Panc1 (cell line): ENCODE results near the gene CDS2. TPM values are rescaled to one million over a fixed set of nuclear protein-coding genes. Genes with fewer than 3 reads are reported as not detected.

Experiments
- ATAC-seq: fragments of 200-7000 bp; cut with Tn5 transposase; 2 replicates; pipeline ENCODE4 v1.9.1; 2020; ENCODE audit warnings: mild to moderate bottlenecking, moderate library complexity
- BruUV-seq: library from RNA; stranded (reverse); fragments of 400-500 nt; replicated peaks from 2 replicates; lab custom pipeline; 2021; lab: Mats Ljungman, UMichigan
- CTCF ChIA-PET: fragments of 300-600 bp; sonication (Branson Sonifier 250); formaldehyde crosslinking; loops from one replicate; lab custom pipeline; 2022; ENCODE audit warnings: antibody characterized with exemption; lab: Charles Lee
- POLR2A ChIA-PET: fragments of 300-600 bp; sonication (Branson Sonifier 250); formaldehyde crosslinking; loops from one replicate; lab custom pipeline; 2022; ENCODE audit warnings: antibody characterized with exemption; lab: Charles Lee
- DNase-seq: peaks from one replicate; pipeline ENCODE4 v3.0.0-alpha.2; 2010; ENCODE audit warnings: low read depth, low spot score
- H3K27ac ChIP-seq: 2 replicates; pipeline ENCODE4 v1.5.1; 2011; ENCODE audit warnings: mild to moderate bottlenecking, low read length, inconsistent platforms
- H3K27me3 ChIP-seq: fragments of 200-500 bp; sonication (Bioruptor generic); 2 replicates; pipeline ENCODE4 v1.6.0; 2014; ENCODE audit warnings: low read length, inconsistent platforms; ENCODE audit not compliant: control insufficient read depth, insufficient read depth
- H3K36me3 ChIP-seq: fragments of 200-500 bp; sonication (Bioruptor generic); 2 replicates; pipeline ENCODE4 v1.5.1; 2014; ENCODE audit warnings: inconsistent platforms, mild to moderate bottlenecking, low read length, moderate library complexity; ENCODE audit not compliant: control insufficient read depth, insufficient read depth
- H3K4me1 ChIP-seq: 2 replicates; pipeline ENCODE4 v1.5.1; 2011; ENCODE audit warnings: inconsistent platforms, mild to moderate bottlenecking, low read length, moderate library complexity; ENCODE audit not compliant: control insufficient read depth, insufficient read depth
- H3K4me3 ChIP-seq, 2 experiments: 2 replicates each; pipeline ENCODE4 v1.5.1; 2011 to 2012; ENCODE audit warnings: low read depth in 2 of 2, low read length in 2 of 2, mild to moderate bottlenecking in 2 of 2, inconsistent platforms in 1 of 2, moderate library complexity in 1 of 2
- H3K9me3 ChIP-seq: fragments of 200-500 bp; sonication (Bioruptor generic); 2 replicates; pipeline ENCODE4 v1.5.1; 2014; ENCODE audit warnings: low read depth, mild to moderate bottlenecking, inconsistent platforms, low read length, moderate library complexity; ENCODE audit not compliant: control insufficient read depth, insufficient read depth
- POLR2AphosphoS5 ChIP-seq: IDR thresholded peaks from 2 replicates; pipeline ENCODE4 v1.6.1; 2012; ENCODE audit warnings: mild to moderate bottlenecking, low read depth, low read length, moderate library complexity
- SIN3A ChIP-seq: IDR thresholded peaks from 2 replicates; pipeline ENCODE4 v1.6.1; 2012; ENCODE audit warnings: low read depth, mild to moderate bottlenecking, low read length, moderate library complexity, borderline replicate concordance; ENCODE audit not compliant: insufficient read depth
- TCF7L2 ChIP-seq: IDR thresholded peaks from 2 replicates; pipeline ENCODE4 v1.6.1; 2011; ENCODE audit warnings: mild to moderate bottlenecking, low read depth, low read length, inconsistent platforms
- in situ Hi-C: cut with HindIII; loops from 2 replicates; pipeline ENCODE4 v1.10.0; 2016; ENCODE audit warnings: low sequenced_read_pairs, low pct_unique_long_range_greater_than_20kb
- intact Hi-C: fragments of 100-400 bp; cut with micrococcal nuclease; formaldehyde crosslinking; loops from one replicate; pipeline ENCODE4 v1.10.0; 2022; ENCODE audit not compliant: unreplicated experiment
- total RNA-seq: library from RNA; stranded (reverse); gene quantifications from one replicate; pipeline ENCODE4 v1.2.1, GENCODE V29; 2021; ENCODE audit not compliant: unreplicated experiment
- TF ChIP-seq, protein P1 (sequence below): fragments of 450-650 bp; IDR thresholded peaks from 2 replicates; pipeline ENCODE4 v1.5.1; 2017; ENCODE audit warnings: mild to moderate bottlenecking
- TF ChIP-seq, protein P2 (sequence below), 2 experiments: IDR thresholded peaks; 2 replicates each; pipeline ENCODE4 v1.6.1; 2011 to 2012; ENCODE audit warnings: low read depth in 2 of 2, control low read depth in 1 of 2, low read length in 1 of 2, mild to moderate bottlenecking in 1 of 2, moderate library complexity in 1 of 2; ENCODE audit not compliant: insufficient read depth in 1 of 2

Gene CDS2
- total RNA-seq, 1 experiment from 2014 or later = 54.0 TPM

DNA sequence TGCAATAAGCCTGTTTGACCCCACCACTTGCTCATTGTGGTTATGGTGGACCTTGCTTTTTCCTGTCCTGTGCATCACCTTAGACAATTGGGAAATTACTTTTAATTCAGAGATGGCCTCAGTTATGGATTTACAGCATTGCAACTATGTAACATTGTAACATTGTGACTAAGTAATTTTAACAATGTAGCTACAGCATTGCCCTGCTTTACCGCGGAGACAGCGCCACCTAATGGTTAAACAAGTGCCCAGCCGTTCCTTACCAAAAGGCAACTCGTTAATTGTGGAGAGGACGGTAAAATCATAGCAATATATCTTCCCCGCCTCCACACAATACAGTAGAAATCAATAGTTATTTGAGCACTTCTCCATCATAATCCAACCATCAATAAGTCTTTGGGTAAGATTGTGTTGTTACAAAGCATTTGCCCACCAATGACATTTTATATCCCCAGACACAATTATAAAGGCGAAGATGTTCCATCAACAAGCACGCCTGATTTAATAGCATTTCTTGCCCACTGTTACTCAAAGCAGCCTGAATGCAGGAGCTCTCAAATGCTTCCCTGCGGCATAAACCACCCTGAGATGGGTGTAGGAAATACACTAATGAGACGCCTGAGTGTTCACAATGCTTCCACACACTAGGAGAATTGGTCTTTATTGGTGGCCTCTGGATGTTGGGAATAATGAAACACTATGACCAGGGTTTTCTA lies 96.3 kb downstream of the CDS2 start:
- H3K9me3 ChIP-seq = no peaks in the 10 kb centered on the region
- ATAC-seq (peak; percentile 84), DNase-seq (peak; percentile 54)
- H3K4me3 ChIP-seq = 0 out of 4 replicates have a peak overlapping the region, but pooled peaks of 1 of the 2 experiments have one; percentile 11
- in situ Hi-C loops = no loop called here
- ChIA-PET CTCF (interaction anchor here (0.5 to 1.9 kb wide), 7 partner anchors 9 to 466 kb away, joined by 3 to 13 read pairs (median 6); partner anchors contain the start of gene CDS2), POLR2A (no interaction called here)
- intact Hi-C loops = no loop called here
- BruUV-seq = no TSS peak
- TF ChIP-seq, protein P1, sequence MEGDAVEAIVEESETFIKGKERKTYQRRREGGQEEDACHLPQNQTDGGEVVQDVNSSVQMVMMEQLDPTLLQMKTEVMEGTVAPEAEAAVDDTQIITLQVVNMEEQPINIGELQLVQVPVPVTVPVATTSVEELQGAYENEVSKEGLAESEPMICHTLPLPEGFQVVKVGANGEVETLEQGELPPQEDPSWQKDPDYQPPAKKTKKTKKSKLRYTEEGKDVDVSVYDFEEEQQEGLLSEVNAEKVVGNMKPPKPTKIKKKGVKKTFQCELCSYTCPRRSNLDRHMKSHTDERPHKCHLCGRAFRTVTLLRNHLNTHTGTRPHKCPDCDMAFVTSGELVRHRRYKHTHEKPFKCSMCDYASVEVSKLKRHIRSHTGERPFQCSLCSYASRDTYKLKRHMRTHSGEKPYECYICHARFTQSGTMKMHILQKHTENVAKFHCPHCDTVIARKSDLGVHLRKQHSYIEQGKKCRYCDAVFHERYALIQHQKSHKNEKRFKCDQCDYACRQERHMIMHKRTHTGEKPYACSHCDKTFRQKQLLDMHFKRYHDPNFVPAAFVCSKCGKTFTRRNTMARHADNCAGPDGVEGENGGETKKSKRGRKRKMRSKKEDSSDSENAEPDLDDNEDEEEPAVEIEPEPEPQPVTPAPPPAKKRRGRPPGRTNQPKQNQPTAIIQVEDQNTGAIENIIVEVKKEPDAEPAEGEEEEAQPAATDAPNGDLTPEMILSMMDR = peak; percentile 94
- no peak for TF ChIP-seq TCF7L2
- TF ChIP-seq POLR2AphosphoS5 = no peak
- H3K4me1 ChIP-seq = peaks cover 5% of the 10 kb centered on the region
- H3K27ac ChIP-seq = no peak overlapping the region
- H3K36me3 ChIP-seq = no peaks in the 10 kb centered on the region
- peaks cover 2% of the 10 kb centered on the region; the same call in 1 of the 2 replicates for H3K27me3 ChIP-seq

DNA sequence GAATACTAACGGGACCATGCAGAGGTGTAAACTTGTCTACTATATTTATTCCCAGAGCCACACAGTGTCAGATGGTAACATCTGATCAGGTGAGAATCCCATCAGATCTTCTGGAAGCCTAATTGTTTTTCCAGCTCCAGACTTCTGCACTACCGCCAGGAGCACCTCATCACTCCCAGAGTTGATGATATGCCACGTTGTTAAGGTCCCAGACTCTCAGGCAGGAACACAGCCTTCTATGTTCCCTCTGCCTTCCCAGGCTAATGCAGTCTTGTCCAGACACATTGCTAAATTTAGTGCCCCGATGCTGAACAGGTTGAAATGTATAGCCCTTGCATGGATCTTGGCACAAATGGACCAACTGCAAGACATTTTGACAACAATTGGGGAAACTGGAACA lies 103.7 kb downstream of the CDS2 start:
- Histone ChIP-seq H3K36me3 (no peaks in the 10 kb centered on the region; the same call in 1 of the 2 replicates), H3K27ac (no peak overlapping the region), H3K4me3 (no peak overlapping the region), H3K4me1 (no peaks in the 10 kb centered on the region), H3K9me3 (no peaks in the 10 kb centered on the region), H3K27me3 (peaks cover 8% of the 10 kb centered on the region)
- intact Hi-C loops (no loop called here), in situ Hi-C loops (no loop called here)
- DNase-seq = no peak
- CTCF ChIA-PET = interaction anchor here (0.7 kb wide), 1 partner anchor 761 kb away, joined by 3 read pairs; no protein-coding TSS in a partner anchor
- POLR2A ChIA-PET = no interaction called here
- no peak for TF ChIP-seq POLR2AphosphoS5
- TF ChIP-seq SIN3A = no peak
- TF ChIP-seq TCF7L2 = no peak
- TF ChIP-seq, protein P2, sequence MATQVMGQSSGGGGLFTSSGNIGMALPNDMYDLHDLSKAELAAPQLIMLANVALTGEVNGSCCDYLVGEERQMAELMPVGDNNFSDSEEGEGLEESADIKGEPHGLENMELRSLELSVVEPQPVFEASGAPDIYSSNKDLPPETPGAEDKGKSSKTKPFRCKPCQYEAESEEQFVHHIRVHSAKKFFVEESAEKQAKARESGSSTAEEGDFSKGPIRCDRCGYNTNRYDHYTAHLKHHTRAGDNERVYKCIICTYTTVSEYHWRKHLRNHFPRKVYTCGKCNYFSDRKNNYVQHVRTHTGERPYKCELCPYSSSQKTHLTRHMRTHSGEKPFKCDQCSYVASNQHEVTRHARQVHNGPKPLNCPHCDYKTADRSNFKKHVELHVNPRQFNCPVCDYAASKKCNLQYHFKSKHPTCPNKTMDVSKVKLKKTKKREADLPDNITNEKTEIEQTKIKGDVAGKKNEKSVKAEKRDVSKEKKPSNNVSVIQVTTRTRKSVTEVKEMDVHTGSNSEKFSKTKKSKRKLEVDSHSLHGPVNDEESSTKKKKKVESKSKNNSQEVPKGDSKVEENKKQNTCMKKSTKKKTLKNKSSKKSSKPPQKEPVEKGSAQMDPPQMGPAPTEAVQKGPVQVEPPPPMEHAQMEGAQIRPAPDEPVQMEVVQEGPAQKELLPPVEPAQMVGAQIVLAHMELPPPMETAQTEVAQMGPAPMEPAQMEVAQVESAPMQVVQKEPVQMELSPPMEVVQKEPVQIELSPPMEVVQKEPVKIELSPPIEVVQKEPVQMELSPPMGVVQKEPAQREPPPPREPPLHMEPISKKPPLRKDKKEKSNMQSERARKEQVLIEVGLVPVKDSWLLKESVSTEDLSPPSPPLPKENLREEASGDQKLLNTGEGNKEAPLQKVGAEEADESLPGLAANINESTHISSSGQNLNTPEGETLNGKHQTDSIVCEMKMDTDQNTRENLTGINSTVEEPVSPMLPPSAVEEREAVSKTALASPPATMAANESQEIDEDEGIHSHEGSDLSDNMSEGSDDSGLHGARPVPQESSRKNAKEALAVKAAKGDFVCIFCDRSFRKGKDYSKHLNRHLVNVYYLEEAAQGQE (IDR thresholded peaks at IDR 0.05; ENCODE audit: insufficient read depth in 1 of 2, low read depth in 2 of 2, low read length in 1 of 2) = no peak
- TF ChIP-seq, protein P1 = no peak
- no TSS peak for BruUV-seq
- no peak for ATAC-seq
